ENCODE measurements around the gene CARHSP1. TPM values are rescaled to one million over a fixed set of nuclear protein-coding genes. Genes with fewer than 3 reads are reported as not detected.

Gene CARHSP1
- total RNA-seq, 1 donor from 2014 or later, result 70.2 TPM

- H3K4me1 Mint-ChIP-seq (ENCODE audit: unreplicated experiment), result peaks cover 21% of the 10 kb centered on the region
- no peak overlapping the region for H3K27ac Mint-ChIP-seq (ENCODE audit: unreplicated experiment)
- no peak overlapping the region for H3K4me3 Mint-ChIP-seq (ENCODE audit: unreplicated experiment)
- no peak for DNase-seq (ENCODE audit: extremely low spot score, unreplicated experiment)
- no peaks in the 10 kb centered on the region for H3K9me3 Mint-ChIP-seq (ENCODE audit: unreplicated experiment)
- TF ChIP-seq, protein P1, sequence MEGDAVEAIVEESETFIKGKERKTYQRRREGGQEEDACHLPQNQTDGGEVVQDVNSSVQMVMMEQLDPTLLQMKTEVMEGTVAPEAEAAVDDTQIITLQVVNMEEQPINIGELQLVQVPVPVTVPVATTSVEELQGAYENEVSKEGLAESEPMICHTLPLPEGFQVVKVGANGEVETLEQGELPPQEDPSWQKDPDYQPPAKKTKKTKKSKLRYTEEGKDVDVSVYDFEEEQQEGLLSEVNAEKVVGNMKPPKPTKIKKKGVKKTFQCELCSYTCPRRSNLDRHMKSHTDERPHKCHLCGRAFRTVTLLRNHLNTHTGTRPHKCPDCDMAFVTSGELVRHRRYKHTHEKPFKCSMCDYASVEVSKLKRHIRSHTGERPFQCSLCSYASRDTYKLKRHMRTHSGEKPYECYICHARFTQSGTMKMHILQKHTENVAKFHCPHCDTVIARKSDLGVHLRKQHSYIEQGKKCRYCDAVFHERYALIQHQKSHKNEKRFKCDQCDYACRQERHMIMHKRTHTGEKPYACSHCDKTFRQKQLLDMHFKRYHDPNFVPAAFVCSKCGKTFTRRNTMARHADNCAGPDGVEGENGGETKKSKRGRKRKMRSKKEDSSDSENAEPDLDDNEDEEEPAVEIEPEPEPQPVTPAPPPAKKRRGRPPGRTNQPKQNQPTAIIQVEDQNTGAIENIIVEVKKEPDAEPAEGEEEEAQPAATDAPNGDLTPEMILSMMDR (IDR thresholded peaks at IDR 0.05), result no peak
- H3K36me3 Mint-ChIP-seq (ENCODE audit: unreplicated experiment), result peaks cover 31% of the 10 kb centered on the region
- H3K27me3 Mint-ChIP-seq (ENCODE audit: unreplicated experiment), result no peaks in the 10 kb centered on the region
Observed at GRCh38 chr16:8887952-8888560, 19.2 kb upstream of the CARHSP1 start.

- Mint-ChIP-seq H3K27me3 (ENCODE audit: unreplicated experiment) (no peaks in the 10 kb centered on the region), H3K4me1 (ENCODE audit: unreplicated experiment) (peaks cover 21% of the 10 kb centered on the region), H3K4me3 (ENCODE audit: unreplicated experiment) (no peak overlapping the region), H3K36me3 (ENCODE audit: unreplicated experiment) (peaks cover 26% of the 10 kb centered on the region), H3K27ac (ENCODE audit: unreplicated experiment) (no peak overlapping the region), H3K9me3 (ENCODE audit: unreplicated experiment) (no peaks in the 10 kb centered on the region)
- TF ChIP-seq, protein P1 (IDR thresholded peaks at IDR 0.05), result no peak
- no peak for DNase-seq (ENCODE audit: extremely low spot score, unreplicated experiment)
Observed at GRCh38 chr16:8887431-8887765, 18.6 kb upstream of the CARHSP1 start.

DNA sequence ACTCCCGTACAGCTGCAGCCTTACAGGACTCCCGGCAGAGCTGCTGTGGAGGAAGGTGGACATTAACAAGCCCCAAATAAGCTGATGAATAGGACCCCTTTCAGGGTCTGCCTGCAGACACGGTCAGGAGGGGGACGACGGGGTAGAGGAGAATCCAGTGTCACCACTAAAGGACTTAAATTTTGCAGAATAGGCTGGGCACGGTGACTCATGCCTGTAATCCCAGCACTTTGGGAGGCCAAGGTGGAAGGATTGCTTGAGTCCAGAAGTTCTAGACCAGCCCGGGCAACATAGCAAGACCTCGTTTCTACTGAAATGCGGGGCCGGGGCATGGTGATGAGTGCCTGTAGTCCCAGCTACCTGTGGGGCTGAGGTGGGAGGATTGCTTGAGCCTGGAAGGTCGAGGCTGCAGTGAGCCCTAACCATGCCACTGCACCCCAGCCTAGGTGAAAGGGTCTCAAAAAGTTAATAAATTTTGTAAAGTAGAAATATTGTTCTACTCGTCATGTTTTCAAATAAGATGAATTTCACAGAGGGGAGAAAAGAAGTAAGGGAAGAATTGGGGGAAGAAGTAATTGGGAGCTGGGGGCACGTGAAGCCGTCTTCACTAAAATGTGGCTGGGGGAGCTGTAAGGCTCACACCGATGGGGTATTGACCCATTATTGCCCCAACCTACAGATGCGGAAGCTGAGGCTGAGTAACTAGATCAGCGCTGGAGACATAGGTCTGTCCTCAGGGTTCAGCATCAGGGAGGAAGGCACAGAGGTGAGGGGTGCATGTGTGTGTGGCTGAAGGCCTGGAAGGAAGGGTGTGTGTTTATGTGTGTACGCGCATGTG is 18.0 kb upstream of the CARHSP1 start:
- H3K4me3 Mint-ChIP-seq (ENCODE audit: unreplicated experiment), result no peak overlapping the region
- no peaks in the 10 kb centered on the region for H3K27me3 Mint-ChIP-seq (ENCODE audit: unreplicated experiment)
- no peak for DNase-seq (ENCODE audit: extremely low spot score, unreplicated experiment)
- peaks cover 26% of the 10 kb centered on the region for H3K36me3 Mint-ChIP-seq (ENCODE audit: unreplicated experiment)
- H3K27ac Mint-ChIP-seq (ENCODE audit: unreplicated experiment), result no peak overlapping the region
- TF ChIP-seq, protein P1 (IDR thresholded peaks at IDR 0.05), result no peak
- H3K4me1 Mint-ChIP-seq (ENCODE audit: unreplicated experiment), result peaks cover 19% of the 10 kb centered on the region
- no peaks in the 10 kb centered on the region for H3K9me3 Mint-ChIP-seq (ENCODE audit: unreplicated experiment)

GRCh38 chr16:8885674-8886592 is 17.1 kb upstream of the CARHSP1 start:
- no peaks in the 10 kb centered on the region for H3K9me3 Mint-ChIP-seq (ENCODE audit: unreplicated experiment)
- H3K27me3 Mint-ChIP-seq (ENCODE audit: unreplicated experiment), result no peaks in the 10 kb centered on the region
- H3K4me3 Mint-ChIP-seq (ENCODE audit: unreplicated experiment), result no peak overlapping the region
- H3K4me1 Mint-ChIP-seq (ENCODE audit: unreplicated experiment), result peaks cover 16% of the 10 kb centered on the region
- no peak for DNase-seq (ENCODE audit: extremely low spot score, unreplicated experiment)
- no peak overlapping the region for H3K27ac Mint-ChIP-seq (ENCODE audit: unreplicated experiment)
- TF ChIP-seq, protein P1 (IDR thresholded peaks at IDR 0.05), result no peak
- peaks cover 19% of the 10 kb centered on the region for H3K36me3 Mint-ChIP-seq (ENCODE audit: unreplicated experiment)

All from osteocyte (in vitro differentiated cells).